Suprapubic skin (tissue), 3 donors: Measurements from ENCODE around the gene USP10.

Experiments used
- CTCF ChIP-seq, 2 donors: fragments of 200-600 bp in 1 of 2; fragments of 450-650 bp in 1 of 2; sonication (generic) in 1 of 2; IDR thresholded peaks; one replicate each; pipeline ENCODE4 v1.5.1; 2016 to 2019; ENCODE audit warnings: antibody characterized with exemption in 2 of 2, mild to moderate bottlenecking in 1 of 2, moderate library complexity in 1 of 2
- POLR2A ChIP-seq, 2 donors: fragments of 450-650 bp; IDR thresholded peaks; one replicate each; pipeline ENCODE4 v1.6.1; 2017; ENCODE audit warnings: antibody characterized with exemption in 2 of 2, mild to moderate bottlenecking in 2 of 2, moderate library complexity in 2 of 2

- TF ChIP-seq CTCF (IDR thresholded peaks at IDR 0.05) (no peak), POLR2A (IDR thresholded peaks at IDR 0.05) (no peak)
Measured at GRCh38 chr16:84788920-84789391, 89.2 kb downstream of the USP10 start.
